Skeletal muscle tissue (tissue), 4 donors: ENCODE results near the gene STARD13. TPM values are rescaled to one million over a fixed set of nuclear protein-coding genes. Genes with fewer than 3 reads are reported as not detected.

Experiments used
- H3K27ac ChIP-seq: one replicate; pipeline ENCODE4 v1.7.0; 2013; ENCODE audit warnings: mild to moderate bottlenecking, low read depth, low read length, inconsistent platforms
- H3K27me3 ChIP-seq, 3 donors: one replicate each; pipeline ENCODE4 v1.7.0; 2013; ENCODE audit warnings: low read length in 3 of 3; ENCODE audit not compliant: control insufficient read depth in 3 of 3, insufficient read depth in 3 of 3
- H3K36me3 ChIP-seq, 3 donors: one replicate each; pipeline ENCODE4 v1.7.0; 2013; ENCODE audit warnings: low read length in 3 of 3; ENCODE audit not compliant: control insufficient read depth in 3 of 3, insufficient read depth in 3 of 3
- H3K4me1 ChIP-seq, 3 donors: one replicate each; pipeline ENCODE4 v1.7.0; 2013; ENCODE audit warnings: low read length in 3 of 3, mild to moderate bottlenecking in 3 of 3; ENCODE audit not compliant: control insufficient read depth in 3 of 3, insufficient read depth in 3 of 3
- H3K4me3 ChIP-seq, 3 donors: one replicate each; pipeline ENCODE4 v1.7.0; 2013; ENCODE audit warnings: low read length in 3 of 3
- H3K9ac ChIP-seq, 3 donors: one replicate each; pipeline ENCODE4 v1.7.0; 2013; ENCODE audit warnings: low read length in 3 of 3, mild to moderate bottlenecking in 3 of 3, moderate library complexity in 2 of 3, low read depth in 1 of 3
- H3K9me3 ChIP-seq, 3 donors: one replicate each; pipeline ENCODE4 v1.7.0; 2013; ENCODE audit warnings: low read length in 3 of 3; ENCODE audit not compliant: control insufficient read depth in 3 of 3
- total RNA-seq: library from RNA; depleted of rRNA; stranded (reverse); fragments of >200 nt; gene quantifications from one replicate; pipeline ENCODE4 v1.2.3, GENCODE V29; 2014
- donor health status: Osteomylitis.

The STARD13 gene
- total RNA-seq, 1 donor from 2014 or later: 30.3 TPM

DNA sequence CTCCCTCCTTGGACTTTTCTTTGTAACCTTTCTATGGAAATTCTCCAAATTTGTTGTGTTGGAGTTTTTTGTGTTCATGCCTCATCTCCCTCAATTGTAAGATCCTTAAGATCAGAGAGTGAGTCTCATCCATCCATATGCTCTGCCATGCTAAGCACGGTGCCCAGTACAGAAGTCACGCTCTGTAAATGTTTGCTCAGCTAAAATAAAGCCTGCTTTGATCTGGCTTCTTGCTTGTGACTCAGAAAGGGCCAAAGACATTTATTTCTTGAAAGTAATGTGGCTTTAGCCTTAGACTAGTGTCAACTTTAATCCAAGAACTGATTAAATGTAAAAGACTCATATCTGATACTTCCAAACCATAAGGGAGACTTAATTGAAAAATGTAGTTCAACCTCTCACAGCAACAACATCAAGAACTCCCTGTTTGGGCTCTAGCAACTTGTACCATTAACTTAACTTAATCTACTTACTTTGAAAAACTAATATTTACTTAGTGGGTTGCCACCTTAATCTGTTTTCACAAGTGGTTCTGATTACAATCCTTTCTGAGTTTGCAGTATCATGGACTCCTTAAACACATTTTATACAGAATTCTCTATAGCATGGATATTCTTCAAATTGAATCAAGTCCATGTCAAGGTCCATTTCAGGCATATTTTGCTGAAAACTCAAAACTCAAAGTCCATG, 169.1 kb downstream of the STARD13 start:
- H3K27ac ChIP-seq: no peak overlapping the region
- H3K9ac ChIP-seq: no peak overlapping the region
- H3K9me3 ChIP-seq: no peaks in the 10 kb centered on the region
- peaks cover 25 to 32% (median 29%) of the 10 kb centered on the region in 3 donors for H3K36me3 ChIP-seq
- no peaks in the 10 kb centered on the region for H3K27me3 ChIP-seq
- no peak overlapping the region for H3K4me3 ChIP-seq
- peaks cover 4 to 13% (median 6%) of the 10 kb centered on the region in 3 donors for H3K4me1 ChIP-seq

GRCh38 chr13:33115274-33115673, 170.3 kb downstream of the STARD13 start:
- no peaks in the 10 kb centered on the region for H3K27me3 ChIP-seq
- H3K27ac ChIP-seq: no peak overlapping the region
- no peaks in the 10 kb centered on the region for H3K9me3 ChIP-seq
- peaks cover 12 to 20% (median 16%) of the 10 kb centered on the region in 3 donors for H3K4me1 ChIP-seq
- no peak overlapping the region for H3K4me3 ChIP-seq
- H3K36me3 ChIP-seq: peaks cover 28 to 34% (median 32%) of the 10 kb centered on the region in 3 donors
- no peak overlapping the region for H3K9ac ChIP-seq

DNA sequence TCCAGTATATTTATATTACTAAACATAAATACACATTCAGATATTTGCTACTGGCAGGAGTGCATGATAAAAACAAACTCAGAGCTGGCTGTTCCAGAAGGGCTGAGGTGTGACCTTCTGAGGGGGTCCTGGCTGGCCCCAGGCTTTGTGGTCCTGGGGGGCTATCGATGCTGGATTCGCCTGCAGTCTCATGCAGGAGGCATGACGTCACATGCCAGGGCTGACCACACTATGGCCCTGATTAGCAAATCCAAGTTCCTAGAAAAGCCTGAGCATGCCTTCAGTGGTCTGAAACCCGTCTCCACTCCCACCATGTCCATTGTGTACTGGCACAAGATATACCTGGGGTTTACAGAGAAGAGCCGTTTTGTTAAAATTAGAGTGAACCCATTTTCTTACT, 171.4 kb downstream of the STARD13 start:
- H3K4me3 ChIP-seq: no peak overlapping the region
- no peak overlapping the region for H3K27ac ChIP-seq
- peaks cover 23 to 27% (median 23%) of the 10 kb centered on the region in 3 donors for H3K4me1 ChIP-seq
- no peaks in the 10 kb centered on the region for H3K27me3 ChIP-seq
- no peak overlapping the region for H3K9ac ChIP-seq
- no peaks in the 10 kb centered on the region for H3K9me3 ChIP-seq
- H3K36me3 ChIP-seq: peaks cover 34 to 39% (median 35%) of the 10 kb centered on the region in 3 donors

DNA sequence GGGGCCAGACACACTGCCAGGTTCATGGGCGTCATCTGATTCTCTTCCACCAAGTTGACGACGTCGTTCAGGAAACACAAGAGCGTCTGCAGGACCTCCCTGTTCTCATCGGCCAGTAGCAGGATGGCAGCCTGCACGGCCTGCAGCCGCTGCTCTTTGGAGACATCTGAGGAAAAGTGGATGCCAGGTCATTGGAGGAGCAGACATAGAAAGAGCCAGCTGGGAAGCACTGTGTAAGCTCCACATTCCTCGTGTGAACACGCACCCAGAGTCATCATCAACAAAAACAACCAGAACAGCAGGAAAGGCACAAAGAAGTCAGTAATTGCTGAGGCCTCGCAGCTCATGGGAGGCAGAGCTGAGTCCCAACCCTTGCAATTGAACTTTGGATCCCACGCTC, 172.8 kb downstream of the STARD13 start:
- Histone ChIP-seq H3K9me3 (no peaks in the 10 kb centered on the region), H3K4me1 (peaks cover 29 to 33% (median 32%) of the 10 kb centered on the region in 3 donors), H3K4me3 (no peak overlapping the region), H3K27ac (no peak overlapping the region), H3K9ac (no peak overlapping the region), H3K27me3 (no peaks in the 10 kb centered on the region), H3K36me3 (peaks cover 22 to 36% (median 34%) of the 10 kb centered on the region in 3 donors)

DNA sequence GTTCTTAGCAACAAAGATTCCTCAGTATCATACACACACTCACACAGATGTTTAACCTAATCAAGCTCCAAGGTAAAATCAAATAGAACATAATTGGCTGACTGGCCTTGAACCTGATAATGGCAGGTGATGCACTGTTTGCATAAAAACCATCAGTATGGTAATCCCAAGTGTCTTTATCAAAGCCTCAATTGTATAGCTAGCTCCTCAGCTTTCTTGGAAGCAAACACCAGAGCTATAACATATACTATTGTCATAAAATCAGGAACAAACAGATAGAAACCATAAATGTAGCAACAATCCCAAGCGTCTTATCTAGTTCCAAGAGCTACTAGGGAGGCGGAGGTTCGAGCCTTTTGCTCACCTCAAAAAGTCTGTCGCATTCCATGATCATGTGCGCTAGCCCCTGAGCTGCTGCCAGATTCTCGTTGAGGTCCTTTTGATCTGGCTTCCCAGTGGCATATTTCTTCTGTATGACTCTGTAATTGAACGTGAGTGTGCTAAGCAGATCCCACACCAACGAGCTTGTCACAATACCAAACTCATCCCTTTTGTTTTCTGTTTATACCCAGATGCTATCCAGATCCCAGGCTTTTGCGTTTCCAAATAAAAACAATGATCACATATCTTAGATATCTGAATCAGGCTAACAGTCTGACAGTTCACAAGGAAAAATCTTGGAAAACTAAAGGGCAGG, 174.0 kb downstream of the STARD13 start:
- no peak overlapping the region for H3K9ac ChIP-seq
- peaks cover 25 to 42% (median 35%) of the 10 kb centered on the region in 3 donors for H3K36me3 ChIP-seq

DNA sequence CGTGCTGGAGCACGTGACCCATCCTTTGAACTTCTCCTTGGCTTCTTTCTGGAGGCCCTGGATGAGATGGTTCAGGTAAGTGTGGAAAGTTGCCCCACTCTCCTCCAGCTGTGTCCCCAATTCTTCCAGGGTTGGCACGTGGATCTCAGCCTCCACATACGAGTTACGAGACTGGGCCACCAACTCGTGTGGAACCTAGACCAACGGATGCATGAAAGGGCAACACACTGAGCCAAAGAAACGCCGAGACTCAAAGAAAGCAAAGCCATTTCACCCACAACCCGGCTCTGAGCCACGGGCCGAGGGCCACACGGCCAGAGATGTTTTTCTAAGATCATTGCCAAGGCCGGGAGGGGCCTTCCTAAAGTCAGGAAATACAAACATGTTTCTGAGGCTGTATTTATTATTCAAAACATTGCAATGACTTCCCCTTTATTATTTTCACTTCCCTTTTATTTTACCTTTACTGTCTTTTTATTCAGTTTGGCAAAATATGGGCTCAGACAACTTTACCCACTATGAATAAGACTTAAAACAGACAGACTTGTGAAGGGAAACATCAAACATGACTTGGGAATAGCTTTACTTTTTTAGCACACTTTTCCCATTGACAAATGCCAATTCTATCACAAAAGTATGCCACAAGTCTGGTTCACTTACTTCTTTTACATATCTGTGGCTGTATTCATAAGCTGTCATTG, 174.7 kb downstream of the STARD13 start:
- no peaks in the 10 kb centered on the region for H3K9me3 ChIP-seq
- H3K9ac ChIP-seq: no peak overlapping the region
- peaks cover 29 to 36% (median 32%) of the 10 kb centered on the region in 3 donors for H3K4me1 ChIP-seq
- no peak overlapping the region for H3K4me3 ChIP-seq
- no peaks in the 10 kb centered on the region for H3K27me3 ChIP-seq
- peaks cover 27 to 46% (median 35%) of the 10 kb centered on the region in 3 donors for H3K36me3 ChIP-seq
- H3K27ac ChIP-seq: peak overlapping the region; percentile 38

More for the DNA sequence above, 174.0 kb downstream of the STARD13 start:
- no peak overlapping the region for H3K27ac ChIP-seq
- H3K4me1 ChIP-seq: peaks cover 29 to 36% (median 32%) of the 10 kb centered on the region in 3 donors
- no peaks in the 10 kb centered on the region for H3K27me3 ChIP-seq
- no peaks in the 10 kb centered on the region for H3K9me3 ChIP-seq
- no peak overlapping the region for H3K4me3 ChIP-seq

GRCh38 chr13:33110386-33110712, 175.2 kb downstream of the STARD13 start:
- Histone ChIP-seq H3K9ac (no peak overlapping the region), H3K9me3 (no peaks in the 10 kb centered on the region), H3K36me3 (peaks cover 27 to 47% (median 33%) of the 10 kb centered on the region in 3 donors), H3K4me3 (no peak overlapping the region), H3K4me1 (peaks cover 29 to 36% (median 32%) of the 10 kb centered on the region in 3 donors), H3K27me3 (no peaks in the 10 kb centered on the region), H3K27ac (peak overlapping the region; percentile 38)

- Histone ChIP-seq H3K9me3 (no peaks in the 10 kb centered on the region), H3K9ac (no peak overlapping the region), H3K27ac (no peak overlapping the region), H3K4me3 (no peak overlapping the region), H3K4me1 (peaks cover 29 to 36% (median 32%) of the 10 kb centered on the region in 3 donors), H3K27me3 (no peaks in the 10 kb centered on the region), H3K36me3 (peaks cover 25 to 47% (median 30%) of the 10 kb centered on the region in 3 donors)
Measured at GRCh38 chr13:33109801-33110200, 175.8 kb downstream of the STARD13 start.

DNA sequence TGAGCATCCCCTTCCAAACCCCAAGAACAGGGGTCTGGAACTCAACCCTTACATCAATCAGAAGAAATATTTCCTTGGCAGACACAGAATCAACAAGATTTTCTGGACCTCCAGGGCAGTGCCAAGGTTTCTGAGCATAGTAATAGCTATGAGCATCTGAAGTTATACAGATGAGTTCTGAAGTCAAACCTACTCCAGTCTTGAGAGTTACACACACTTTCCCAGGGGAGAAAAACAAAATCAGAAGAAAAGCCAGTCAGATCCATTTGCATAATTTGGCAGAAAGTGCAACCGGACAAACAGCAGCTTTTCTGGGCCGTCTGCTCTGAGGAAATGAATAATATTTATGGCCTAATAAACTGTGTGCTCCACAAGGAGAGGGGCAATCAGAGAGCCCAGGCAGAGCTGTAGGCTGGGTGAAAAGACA, 176.3 kb downstream of the STARD13 start:
- no peaks in the 10 kb centered on the region for H3K27me3 ChIP-seq
- no peaks in the 10 kb centered on the region for H3K9me3 ChIP-seq
- no peak overlapping the region for H3K27ac ChIP-seq
- H3K4me3 ChIP-seq: no peak overlapping the region
- H3K4me1 ChIP-seq: peaks cover 29 to 36% (median 32%) of the 10 kb centered on the region in 3 donors
- H3K9ac ChIP-seq: no peak overlapping the region
- peaks cover 25 to 49% (median 29%) of the 10 kb centered on the region in 3 donors for H3K36me3 ChIP-seq
